OCI-LY1 (cell line): ENCODE measurements around the gene MAZ.
"Not testable (repeated sequence)": the region's sequence is repeated elsewhere in the genome, so short reads cannot be mapped to it uniquely, and the experiment has no call there.

Experiments
- CTCF ChIP-seq: fragments of 200-600 bp; sonication (generic), shearing (Covaris generic); IDR thresholded peaks from 2 replicates; pipeline ENCODE4 v1.5.1; 2017; ENCODE audit warnings: mild to moderate bottlenecking, antibody characterized with exemption, low read length, moderate library complexity, mixed read lengths
- EZH2 ChIP-seq: fragments of 200-600 bp; sonication (generic), shearing (Covaris generic); IDR thresholded peaks from 2 replicates; pipeline ENCODE4 v1.8.0; 2017; ENCODE audit warnings: borderline replicate concordance, mixed run types, mild to moderate bottlenecking, antibody characterized with exemption, low read length, moderate library complexity, mixed read lengths

- TF ChIP-seq CTCF, EZH2: not testable (repeated sequence)
Measured at GRCh38 chr16:29783094-29783953, 23.0 kb upstream of the MAZ start.
